SK-MEL-5 (cell line): Measurements from ENCODE around the gene EMC6. TPM values are rescaled to one million over a fixed set of nuclear protein-coding genes. Genes with fewer than 3 reads are reported as not detected.

Experiments
- DNase-seq: peaks from one replicate; pipeline ENCODE4 v3.0.0-alpha.2; 2016; ENCODE audit warnings: low read depth, low spot score
- in situ Hi-C: cut with HindIII; loops from 2 replicates; pipeline ENCODE4 v1.10.0; 2016; ENCODE audit warnings: low sequenced_read_pairs, high pct_unique_total_duplicates, low pct_unique_long_range_greater_than_20kb
- total RNA-seq: library from RNA; depleted of rRNA; stranded (reverse); fragments of >200 nt; shearing (Covaris generic); gene quantifications from 2 replicates; pipeline ENCODE4 v1.2.3, GENCODE V29; 2014

The EMC6 gene
- total RNA-seq, 1 experiment from 2014 or later = 23.3 TPM

GRCh38 chr17:3647251-3647650 is 21.4 kb upstream of the EMC6 start:
- DNase-seq = no peak
- in situ Hi-C loops = no loop called here

- in situ Hi-C loops = no loop called here
- peak; percentile 63 for DNase-seq
Measured at GRCh38 chr17:3647769-3648555, 20.6 kb upstream of the EMC6 start.

- DNase-seq = no peak
- in situ Hi-C loops = no loop called here
Measured at GRCh38 chr17:3655766-3656165, 12.8 kb upstream of the EMC6 start.

DNA sequence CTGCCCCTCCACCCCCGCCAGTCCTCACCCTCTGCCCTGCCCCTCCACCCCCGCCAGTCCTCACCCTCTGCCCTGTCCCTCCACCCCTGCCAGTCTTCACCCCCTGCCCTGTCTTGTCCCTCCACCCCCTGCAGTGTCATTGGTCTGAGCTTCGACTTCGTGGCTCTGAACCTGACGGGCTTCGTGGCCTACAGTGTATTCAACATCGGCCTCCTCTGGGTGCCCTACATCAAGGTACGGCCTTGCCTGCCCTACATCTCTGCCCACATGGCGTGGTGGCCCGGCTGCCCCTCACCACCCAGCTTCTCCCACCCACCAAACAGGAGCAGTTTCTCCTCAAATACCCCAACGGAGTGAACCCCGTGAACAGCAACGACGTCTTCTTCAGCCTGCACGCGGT is 12.3 kb upstream of the EMC6 start:
- no peak for DNase-seq
- in situ Hi-C loops = no loop called here

DNA sequence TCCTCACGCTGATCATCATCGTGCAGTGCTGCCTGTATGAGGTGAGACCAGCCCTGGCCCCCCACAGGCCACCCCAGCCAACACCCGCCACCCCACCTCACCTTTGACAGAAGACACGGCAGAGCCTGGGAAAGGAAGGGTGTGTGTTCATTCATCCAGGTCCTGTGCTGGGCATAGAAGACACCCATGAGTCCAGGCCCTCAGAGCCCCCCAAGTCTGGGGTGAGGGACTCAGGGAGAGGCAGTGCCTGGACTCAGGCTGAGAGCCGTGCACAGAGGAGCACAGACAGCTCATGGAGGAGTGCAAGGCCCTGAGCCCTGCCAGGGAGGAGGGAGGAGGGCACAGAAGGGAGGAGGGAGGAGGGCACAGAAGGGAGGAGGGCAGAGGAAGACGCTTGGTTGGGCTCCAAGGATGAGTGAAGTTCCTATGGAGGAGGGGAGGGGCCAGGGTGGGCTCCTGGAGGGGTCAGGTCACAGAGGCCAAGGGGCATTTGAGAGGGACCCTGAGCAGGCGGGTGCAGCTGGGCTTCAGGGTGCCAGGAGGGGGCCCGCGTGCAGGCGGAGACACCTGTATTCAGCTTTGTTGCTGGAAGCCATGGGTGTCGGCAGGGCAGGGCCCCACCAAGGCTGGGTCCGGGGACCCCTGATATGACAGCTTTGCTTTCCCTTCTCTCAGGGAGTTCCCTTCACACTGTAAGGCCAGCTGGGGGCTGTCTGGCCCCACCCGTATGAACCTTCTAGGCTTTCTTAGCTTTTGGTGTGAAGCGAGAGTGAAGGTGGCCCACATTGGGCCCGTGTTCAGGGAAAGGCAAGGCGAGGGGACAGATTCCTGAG is 11.6 kb upstream of the EMC6 start:
- in situ Hi-C loops = no loop called here
- DNase-seq = no peak

DNA sequence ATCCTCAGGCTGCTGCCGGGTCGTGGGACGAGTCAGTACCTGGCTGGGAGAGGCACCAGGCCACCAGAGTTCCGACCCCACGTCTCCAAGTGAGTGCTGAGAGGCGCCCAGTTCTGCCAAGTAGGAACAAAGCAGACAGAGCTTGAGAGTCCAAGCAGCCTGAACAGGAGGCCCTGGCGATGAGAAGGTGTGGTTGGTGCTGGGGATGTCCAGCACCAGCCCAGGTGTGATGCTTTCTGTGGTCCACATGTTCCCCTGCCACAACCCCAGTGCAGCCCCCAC is 11.1 kb upstream of the EMC6 start:
- in situ Hi-C loops = no loop called here

DNA sequence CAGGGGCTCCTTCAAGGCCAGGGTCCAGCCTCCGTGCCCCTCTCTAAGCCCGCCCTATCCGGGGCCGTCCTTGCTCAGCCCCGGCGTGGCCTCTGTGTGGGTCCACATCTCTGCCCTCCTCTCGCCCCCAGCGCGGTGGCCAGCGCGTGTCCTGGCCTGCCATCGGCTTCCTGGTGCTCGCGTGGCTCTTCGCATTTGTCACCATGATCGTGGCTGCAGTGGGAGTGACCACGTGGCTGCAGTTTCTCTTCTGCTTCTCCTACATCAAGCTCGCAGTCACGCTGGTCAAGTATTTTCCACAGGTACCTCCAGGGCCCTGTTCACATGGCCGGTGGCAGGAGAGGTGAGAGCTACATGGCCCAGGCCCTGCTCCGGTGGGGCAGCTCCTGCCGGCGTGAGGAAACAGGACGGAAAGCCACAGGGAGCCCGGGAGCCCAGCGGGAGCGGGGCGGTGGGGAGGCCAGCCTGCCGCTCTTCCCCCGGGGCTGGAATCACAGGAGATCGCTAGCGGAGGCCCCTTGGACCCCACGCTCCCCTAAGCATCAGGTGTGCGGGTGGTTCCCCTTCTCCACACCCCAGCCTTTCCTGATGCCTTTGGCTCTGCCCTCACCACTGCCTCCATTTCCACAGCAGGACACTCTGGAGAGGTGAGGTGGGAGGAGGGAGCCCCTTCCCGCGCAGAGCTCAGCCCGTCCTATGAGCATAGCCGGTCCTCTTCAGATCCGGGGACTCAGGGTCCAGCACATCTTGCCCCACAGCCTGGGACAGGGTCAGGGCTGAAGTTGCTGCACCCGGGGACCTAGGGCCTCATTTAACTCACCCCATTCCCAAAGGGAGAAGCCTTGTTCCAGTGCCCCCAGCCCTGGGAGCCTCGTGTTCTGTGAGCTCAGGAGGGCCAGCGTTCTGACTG is 10.5 kb upstream of the EMC6 start:
- in situ Hi-C loops = no loop called here

More for the DNA sequence above, 11.1 kb upstream of the EMC6 start:
- DNase-seq = no peak

DNA sequence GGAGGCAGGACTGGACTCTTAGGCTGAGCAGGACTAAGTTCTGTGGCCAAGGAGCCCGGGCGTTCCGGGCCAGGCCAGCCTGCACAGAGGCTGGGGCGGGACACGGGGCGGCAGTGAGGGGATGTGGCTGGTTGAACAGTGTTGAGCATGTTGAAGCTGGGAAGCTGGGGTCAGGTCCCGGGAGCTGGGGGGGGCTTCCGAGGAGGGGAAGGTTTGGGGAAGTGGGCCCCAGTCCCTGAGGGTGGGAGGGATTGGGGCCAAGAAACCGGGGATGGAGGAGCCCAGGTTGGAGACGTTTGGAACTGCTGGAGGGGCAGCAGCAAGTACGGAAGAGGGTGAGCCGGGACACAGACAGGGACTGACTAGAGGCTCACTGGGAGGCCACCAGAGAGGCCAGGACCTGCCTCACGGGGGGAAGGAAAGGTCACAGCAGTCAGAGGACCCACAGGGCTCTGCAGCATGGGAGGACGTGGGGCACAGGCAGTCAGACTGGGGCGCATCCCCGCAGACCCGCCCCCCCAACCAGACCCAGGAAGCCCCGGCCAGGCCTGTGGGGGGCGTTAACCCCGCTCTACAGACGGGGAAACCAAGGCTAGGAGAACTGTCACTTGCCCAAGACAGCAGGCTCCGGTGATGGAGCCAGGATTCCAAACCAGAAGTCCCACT is 9.7 kb upstream of the EMC6 start:
- DNase-seq = no peak
- in situ Hi-C loops = no loop called here

More for the DNA sequence above, 10.5 kb upstream of the EMC6 start:
- DNase-seq = no peak

DNA sequence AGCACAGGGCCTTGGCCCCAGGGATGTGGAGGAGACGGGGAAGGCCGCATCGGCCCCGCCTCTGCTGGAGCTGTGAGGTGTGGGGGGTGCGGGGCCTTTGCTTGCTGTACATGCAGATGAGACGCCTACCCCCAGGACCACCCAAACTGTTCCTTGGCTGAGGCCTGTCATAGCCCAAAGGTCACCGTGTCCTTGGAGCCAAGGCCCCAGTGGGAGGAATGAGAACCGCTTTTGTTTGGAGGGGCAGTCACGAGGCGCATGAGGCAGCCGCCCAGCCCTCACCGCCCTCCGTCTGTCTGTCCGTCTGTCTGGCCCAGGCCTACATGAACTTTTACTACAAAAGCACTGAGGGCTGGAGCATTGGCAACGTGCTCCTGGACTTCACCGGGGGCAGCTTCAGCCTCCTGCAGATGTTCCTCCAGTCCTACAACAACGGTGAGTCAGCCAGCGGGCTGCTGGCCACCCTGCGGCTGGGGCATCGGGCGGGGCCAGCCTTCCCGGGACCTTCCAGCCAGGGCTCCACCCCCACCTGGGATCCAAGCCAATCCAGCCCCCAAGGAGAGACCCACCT is 9.0 kb upstream of the EMC6 start:
- in situ Hi-C loops = no loop called here
- DNase-seq = peak; percentile 53

DNA sequence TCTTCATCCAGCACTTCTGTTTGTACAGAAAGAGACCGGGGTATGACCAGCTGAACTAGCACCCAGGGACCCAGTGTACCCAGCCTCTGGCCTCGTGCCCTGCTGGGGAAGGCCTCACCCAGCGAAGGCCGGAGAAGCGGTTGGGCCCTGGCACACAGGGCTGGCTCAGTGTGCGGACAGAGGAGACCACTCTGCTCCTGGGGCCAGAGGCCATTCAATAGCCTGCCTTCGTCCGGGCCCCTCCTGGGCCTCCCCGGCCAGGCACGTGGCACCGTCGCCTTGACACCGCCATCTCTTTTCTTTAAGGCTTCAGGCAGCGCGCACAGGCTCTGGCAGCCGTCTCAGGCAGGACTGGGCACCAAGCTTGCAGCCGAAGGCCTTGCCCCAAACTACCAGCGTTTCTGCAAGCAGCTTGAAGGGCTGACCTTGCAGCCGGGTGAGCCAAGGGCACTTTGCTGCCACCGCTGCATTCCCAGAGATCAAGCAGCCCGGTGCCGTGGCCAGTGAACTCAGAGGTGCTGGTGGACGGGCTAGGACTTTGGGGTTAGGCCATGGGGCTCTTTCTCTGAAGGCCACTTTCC is 8.2 kb upstream of the EMC6 start:
- DNase-seq = no peak
- in situ Hi-C loops = no loop called here

GRCh38 chr17:3663102-3664011 is 5.3 kb upstream of the EMC6 start:
- in situ Hi-C loops = no loop called here
- no peak for DNase-seq

- in situ Hi-C loops = no loop called here
- DNase-seq = no peak
Measured at GRCh38 chr17:3665834-3666233, 2.8 kb upstream of the EMC6 start.

DNA sequence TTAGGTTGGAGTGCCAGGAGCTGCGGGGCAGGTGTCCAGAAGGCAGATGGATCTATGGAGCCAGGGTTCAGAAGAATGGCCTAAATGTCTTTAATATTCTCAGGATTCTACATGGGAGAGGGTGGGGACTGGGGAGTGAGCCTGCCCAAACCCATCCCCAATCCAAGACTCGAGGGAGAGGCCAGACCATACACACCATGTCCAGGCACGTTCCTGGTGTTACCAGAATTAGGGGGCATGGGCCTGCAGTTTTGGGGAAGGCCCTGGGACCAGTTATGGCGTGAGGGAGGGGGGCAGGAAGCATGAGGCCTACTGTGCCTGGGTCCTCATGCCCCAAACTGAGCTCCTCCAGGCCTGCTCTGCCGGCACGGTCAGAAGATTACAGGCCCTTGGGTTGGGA is 2.1 kb upstream of the EMC6 start:
- in situ Hi-C loops = no loop called here

GRCh38 chr17:3667366-3668278 is 990 bp upstream of the EMC6 start:
- in situ Hi-C loops = no loop called here
- peak; percentile 70 for DNase-seq

More for the DNA sequence above, 2.1 kb upstream of the EMC6 start:
- no peak for DNase-seq

DNA sequence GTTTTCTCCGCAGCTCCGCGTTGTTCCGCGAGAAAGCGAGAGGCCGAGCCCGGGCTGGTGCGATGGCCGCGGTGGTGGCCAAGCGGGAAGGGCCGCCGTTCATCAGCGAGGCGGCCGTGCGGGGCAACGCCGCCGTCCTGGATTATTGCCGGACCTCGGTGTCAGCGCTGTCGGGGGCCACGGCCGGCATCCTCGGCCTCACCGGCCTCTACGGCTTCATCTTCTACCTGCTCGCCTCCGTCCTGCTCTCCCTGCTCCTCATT is 404 bp downstream of the EMC6 start:
- in situ Hi-C loops = no loop called here

More for the DNA sequence above, 404 bp downstream of the EMC6 start:
- no peak for DNase-seq
